GM12892 (cell line): ENCODE results near the gene PPP1R26. TPM values are rescaled to one million over a fixed set of nuclear protein-coding genes. Genes with fewer than 3 reads are reported as not detected.
"Not testable (repeated sequence)": the region's sequence is repeated elsewhere in the genome, so short reads cannot be mapped to it uniquely, and the experiment has no call there.

Experiments used
- DNase-seq: peaks from one replicate; pipeline ENCODE4 v3.0.0; 2011; ENCODE audit not compliant: insufficient read length
- FAIRE-seq: peaks from 2 replicates; lab custom pipeline; 2011; peaks lifted over from hg19 to GRCh38; lab: Jason Lieb, UNC
- POLR2A ChIP-seq: IDR thresholded peaks from 2 replicates; pipeline ENCODE4 v1.6.1; 2011; ENCODE audit warnings: low read depth, low read length, control low read depth
- POLR2AphosphoS5 ChIP-seq: IDR thresholded peaks from 2 replicates; pipeline ENCODE4 v1.6.1; 2011; ENCODE audit warnings: low read depth, low read length, control low read depth
- TAF1 ChIP-seq: IDR thresholded peaks from 2 replicates; pipeline ENCODE4 v1.6.1; 2011; ENCODE audit warnings: low read depth, mild to moderate bottlenecking, control low read depth, low read length, borderline replicate concordance
- polyA plus RNA-seq: library from polyadenylated mRNA; unstranded; fragments of >200 nt; gene quantifications from one replicate; pipeline ENCODE4 v1.2.1, GENCODE V29; 2012; ENCODE audit warnings: missing spikeins, inconsistent platforms; ENCODE audit not compliant: missing spikeins

PPP1R26 gene, protein sequence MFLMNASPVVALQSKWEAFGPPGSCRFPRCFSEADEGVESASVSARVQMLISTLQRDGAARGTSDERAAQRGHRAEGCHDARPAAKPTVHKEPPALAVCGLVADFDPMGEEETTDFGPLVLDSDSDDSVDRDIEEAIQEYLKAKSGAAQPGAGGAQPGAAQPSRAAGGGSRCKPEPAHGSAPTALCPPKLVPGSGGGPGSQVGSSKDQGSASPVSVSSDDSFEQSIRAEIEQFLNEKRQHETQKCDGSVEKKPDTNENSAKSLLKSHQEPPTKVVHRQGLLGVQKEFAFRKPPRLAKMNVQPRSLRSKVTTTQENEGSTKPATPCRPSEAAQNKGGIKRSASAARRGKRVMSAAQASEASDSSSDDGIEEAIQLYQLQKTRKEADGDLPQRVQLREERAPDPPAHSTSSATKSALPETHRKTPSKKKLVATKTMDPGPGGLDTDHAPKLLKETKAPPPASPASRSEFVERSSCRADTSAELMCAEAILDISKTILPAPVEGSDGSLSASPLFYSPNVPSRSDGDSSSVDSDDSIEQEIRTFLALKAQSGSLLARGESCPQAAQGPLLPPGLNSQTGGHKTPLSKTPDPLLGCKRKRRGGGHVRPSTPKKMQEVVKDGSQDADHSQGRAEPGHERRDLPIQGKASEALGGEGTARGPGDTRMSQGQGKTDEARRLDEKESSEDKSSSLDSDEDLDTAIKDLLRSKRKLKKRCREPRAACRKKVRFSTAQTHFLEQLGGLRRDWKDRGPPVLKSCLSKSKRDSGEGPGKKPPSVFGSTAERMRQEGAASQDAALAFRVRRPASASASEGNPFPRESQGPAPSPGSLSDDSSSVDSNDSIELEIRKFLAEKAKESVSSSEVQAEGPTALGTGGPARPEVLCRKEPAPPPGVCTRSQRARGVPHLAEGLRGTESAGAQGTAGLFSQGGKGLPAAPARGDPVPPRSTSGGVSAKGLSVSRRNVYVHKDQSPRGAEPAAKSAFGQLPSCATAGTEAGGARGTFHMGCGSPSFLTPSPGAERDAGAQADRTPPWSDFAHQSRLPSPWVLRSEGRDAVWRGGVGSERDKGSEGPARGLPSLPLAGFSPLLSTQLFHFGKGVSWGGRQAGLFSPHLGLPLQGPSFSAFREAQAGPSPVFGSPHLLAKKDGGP (N-terminal part only)
- not detected for polyA plus RNA-seq

GRCh38 chr9:135479469-135480052, at the start of gene PPP1R26:
Gene PPP1R26, plus strand, starts transcription at chr9:135479782. Its CDS starts 4,729 bp downstream, at chr9:135484511.
- DNase-seq (no peak), FAIRE-seq (no peak)
- no peak for TF ChIP-seq POLR2AphosphoS5
- no peak for TF ChIP-seq TAF1
- no peak for TF ChIP-seq POLR2A

- TF ChIP-seq TAF1 (no peak), POLR2A (no peak), POLR2AphosphoS5 (no peak)
- DNase-seq = no peak
- no peak for FAIRE-seq
Observed at GRCh38 chr9:135437259-135437658, 42.3 kb upstream of the PPP1R26 start.

- not testable (repeated sequence) for DNase-seq, FAIRE-seq
Observed at GRCh38 chr9:135437696-135438095, 41.9 kb upstream of the PPP1R26 start.

GRCh38 chr9:135438581-135439232, 40.9 kb upstream of the PPP1R26 start:
- not testable (repeated sequence) for DNase-seq, FAIRE-seq

DNA sequence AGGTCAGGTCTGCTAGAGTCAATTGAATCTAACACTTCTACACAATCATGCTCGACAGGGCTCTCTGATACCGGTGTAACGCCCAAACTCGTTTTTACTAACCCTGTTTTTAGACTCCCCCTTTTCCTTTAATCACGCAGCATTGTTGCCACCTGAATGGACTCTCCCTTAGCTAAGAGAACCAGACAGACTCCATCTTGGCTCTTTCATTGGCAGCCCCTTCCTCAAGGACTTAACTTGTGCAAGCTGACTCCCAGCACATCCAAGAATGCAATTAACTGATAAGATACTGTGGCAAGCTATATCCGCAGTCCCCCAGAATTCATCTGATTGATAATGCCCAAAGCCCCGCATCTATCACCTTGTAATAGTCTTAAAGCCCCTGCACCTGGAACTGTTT, 40.1 kb upstream of the PPP1R26 start:
- FAIRE-seq, DNase-seq: not testable (repeated sequence)

- FAIRE-seq = no peak
- no peak for TF ChIP-seq TAF1
- no peak for TF ChIP-seq POLR2AphosphoS5
- no peak for TF ChIP-seq POLR2A
- DNase-seq = no peak
Observed at GRCh38 chr9:135439916-135440315, 39.7 kb upstream of the PPP1R26 start.

DNA sequence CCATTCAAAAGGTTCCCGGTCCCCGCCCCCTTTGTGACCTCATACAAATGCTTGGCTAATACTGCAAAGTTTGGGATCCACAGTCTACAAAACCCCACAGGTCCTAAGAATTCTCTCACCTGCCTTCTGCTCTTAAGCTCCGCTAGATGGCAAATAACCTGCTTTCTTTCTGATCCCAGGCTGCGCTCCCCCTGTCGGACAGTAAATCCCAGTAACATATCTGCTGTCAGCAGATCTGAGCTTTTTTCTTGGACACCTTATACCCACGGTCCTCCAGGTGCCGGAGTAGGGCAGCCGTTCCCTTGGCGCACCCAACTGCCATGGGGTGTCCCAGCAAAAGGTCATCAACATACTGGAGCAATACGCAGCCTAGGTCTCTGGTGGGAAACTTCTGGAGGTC, 39.0 kb upstream of the PPP1R26 start:
- DNase-seq = no peak
- no peak for FAIRE-seq
- TF ChIP-seq POLR2A = no peak
- no peak for TF ChIP-seq POLR2AphosphoS5
- TF ChIP-seq TAF1 = no peak

GRCh38 chr9:135441105-135442071, 38.2 kb upstream of the PPP1R26 start:
- DNase-seq, FAIRE-seq: not testable (repeated sequence)

GRCh38 chr9:135442075-135442474, 37.5 kb upstream of the PPP1R26 start:
- no peak for DNase-seq
- TF ChIP-seq POLR2A = no peak
- TF ChIP-seq POLR2AphosphoS5 = no peak
- no peak for TF ChIP-seq TAF1
- no peak for FAIRE-seq

- DNase-seq (no peak), FAIRE-seq (no peak)
- TF ChIP-seq TAF1 = no peak
- TF ChIP-seq POLR2AphosphoS5 = no peak
- TF ChIP-seq POLR2A = no peak
Observed at GRCh38 chr9:135443797-135444425, 35.7 kb upstream of the PPP1R26 start.
